Measurements from ENCODE around the gene TNFRSF1B.

The TNFRSF1B gene

DNA sequence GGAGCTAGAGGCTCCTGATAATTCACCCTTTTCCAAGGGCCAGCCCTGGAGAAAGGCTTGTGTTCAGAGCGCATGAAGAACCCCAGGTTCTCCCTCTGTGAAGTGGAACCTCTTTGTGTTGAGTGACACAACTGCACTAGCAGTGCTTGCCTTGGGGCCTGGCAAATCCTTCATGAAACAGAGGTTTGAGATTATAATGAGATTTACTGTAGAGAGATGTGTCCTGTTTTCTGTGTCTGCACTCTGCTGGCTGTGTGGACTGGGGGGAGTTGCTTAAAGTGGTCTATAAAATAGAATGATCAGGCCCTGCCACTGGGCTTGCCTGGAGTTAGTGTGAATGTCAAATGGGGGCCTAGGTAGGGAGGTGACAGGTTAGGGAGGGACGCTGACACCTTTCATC lies 11.5 kb upstream of the TNFRSF1B start:
- no peak overlapping the region for H3K18ac ChIP-seq (ENCODE audit: low read length)
- H3K36me3 ChIP-seq (replicated peaks in 1 of 2; ENCODE audit: control insufficient read depth in 2 of 2, insufficient read depth in 2 of 2, low read length in 2 of 2): no peaks in the 10 kb centered on the region
- DNase-seq (ENCODE audit: low spot score): no peak
- H4K8ac ChIP-seq (ENCODE audit: low read depth, low read length): no peak overlapping the region
- no peaks in the 10 kb centered on the region for H3K79me1 ChIP-seq (ENCODE audit: low read depth, low read length)
- H2BK15ac ChIP-seq (ENCODE audit: low read length): no peak overlapping the region
- no peak overlapping the region for H4K91ac ChIP-seq (ENCODE audit: low read depth, low read length, poor library complexity)
- no peak overlapping the region for H3K27ac ChIP-seq (replicated peaks; ENCODE audit: low read length)
- H3K4ac ChIP-seq (ENCODE audit: low read length): no peak overlapping the region
- peak overlapping the region; percentile 1 for H2AK5ac ChIP-seq (ENCODE audit: low read depth, low read length)
- H2BK12ac ChIP-seq (ENCODE audit: low read length): no peak overlapping the region
- no peak overlapping the region for H3K4me2 ChIP-seq (ENCODE audit: insufficient read depth, low read length, poor library complexity, severe bottlenecking)
- no CpG with 5 or more reads among the region's 2 CpGs for WGBS, 2 donors (ENCODE audit: extremely low coverage in 2 of 2, insufficient read length in 2 of 2, insufficient replicate concordance in 1 of 2)
- no peak overlapping the region for H3K23ac ChIP-seq (ENCODE audit: low read depth, low read length, poor library complexity)
- no peak overlapping the region for H3K14ac ChIP-seq (ENCODE audit: low read length)
- no peak overlapping the region for H2BK5ac ChIP-seq (ENCODE audit: low read length)
- H2BK120ac ChIP-seq (ENCODE audit: low read depth, low read length): no peak overlapping the region
- no peak overlapping the region for H2AFZ ChIP-seq (ENCODE audit: low read length)
- peaks cover 10 to 13% of the 10 kb centered on the region in 2 donors for H3K4me1 ChIP-seq (ENCODE audit: control insufficient read depth in 2 of 2, insufficient read depth in 1 of 2, low read depth in 1 of 2, low read length in 2 of 2)
- H3K4me3 ChIP-seq (ENCODE audit: low read length in 2 of 2): no peak overlapping the region
- no peaks in the 10 kb centered on the region for H3K9me3 ChIP-seq (replicated peaks in 1 of 2; ENCODE audit: control insufficient read depth in 2 of 2, insufficient read depth in 1 of 2, low read depth in 1 of 2, low read length in 2 of 2)
- peaks cover 0 to 3% (median 0%) of the 10 kb centered on the region in 3 experiments for H3K27me3 ChIP-seq (ENCODE audit: control insufficient read depth in 3 of 3, insufficient read depth in 3 of 3, low read depth in 1 of 3, low read length in 3 of 3)
- H3K9ac ChIP-seq (ENCODE audit: low read depth, low read length, poor library complexity): no peak overlapping the region

DNA sequence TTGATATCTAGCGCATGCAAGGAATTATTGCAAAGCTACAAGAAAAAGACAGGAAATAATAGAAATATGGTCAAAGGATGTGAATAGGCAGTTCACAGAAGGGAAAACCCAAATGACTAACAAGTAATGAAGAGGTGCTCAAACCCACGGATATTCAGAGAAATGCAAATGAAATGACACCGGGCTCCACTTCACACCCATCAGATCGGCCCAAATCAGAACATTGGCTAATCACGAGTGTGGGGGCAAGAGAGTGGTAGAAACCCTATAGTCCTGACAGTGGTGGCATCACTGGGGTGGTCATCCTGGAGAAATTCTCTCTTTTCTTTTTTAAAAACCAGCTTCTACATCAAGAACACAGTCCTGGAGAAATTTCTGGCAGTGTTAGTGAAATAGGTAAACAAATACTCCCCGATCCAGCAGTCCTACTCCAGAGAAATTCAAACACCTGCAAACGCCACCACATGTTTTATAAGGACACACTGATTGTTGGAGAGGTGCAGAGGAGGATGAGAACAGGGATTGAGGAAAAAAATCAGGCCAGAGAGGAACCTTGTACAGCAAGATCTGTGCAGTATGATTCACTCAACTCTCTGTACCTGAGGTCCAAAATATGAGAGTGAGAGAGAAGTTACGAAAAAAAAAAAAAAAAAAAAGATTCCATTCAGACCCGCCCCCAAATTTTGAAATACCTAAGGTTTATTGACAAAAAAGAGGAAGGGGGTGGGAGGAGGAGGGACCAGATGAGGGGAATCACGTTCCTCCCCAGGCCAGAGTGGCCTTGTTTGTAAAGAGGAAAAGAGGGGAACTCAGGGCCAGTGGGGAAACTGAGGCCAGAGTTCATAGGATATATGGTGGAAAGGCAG lies 9.2 kb upstream of the TNFRSF1B start:
- Histone ChIP-seq H3K4ac (ENCODE audit: low read length) (no peak overlapping the region), H4K8ac (ENCODE audit: low read depth, low read length) (no peak overlapping the region), H2BK5ac (ENCODE audit: low read length) (no peak overlapping the region), H2AFZ (ENCODE audit: low read length) (no peak overlapping the region), H2AK5ac (ENCODE audit: low read depth, low read length) (no peak overlapping the region), H4K91ac (ENCODE audit: low read depth, low read length, poor library complexity) (no peak overlapping the region), H3K9me3 (replicated peaks in 1 of 2; ENCODE audit: control insufficient read depth in 2 of 2, insufficient read depth in 1 of 2, low read depth in 1 of 2, low read length in 2 of 2) (no peaks in the 10 kb centered on the region), H3K18ac (ENCODE audit: low read length) (peak overlapping the region; percentile 61), H3K4me1 (ENCODE audit: control insufficient read depth in 2 of 2, insufficient read depth in 1 of 2, low read depth in 1 of 2, low read length in 2 of 2) (peaks cover 10 to 16% of the 10 kb centered on the region in 2 donors), H3K4me2 (ENCODE audit: insufficient read depth, low read length, poor library complexity, severe bottlenecking) (no peak overlapping the region), H3K27ac (replicated peaks; ENCODE audit: low read length) (no peak overlapping the region), H3K79me1 (ENCODE audit: low read depth, low read length) (no peaks in the 10 kb centered on the region), H3K27me3 (ENCODE audit: control insufficient read depth in 3 of 3, insufficient read depth in 3 of 3, low read depth in 1 of 3, low read length in 3 of 3) (peaks cover 0 to 7% (median 0%) of the 10 kb centered on the region in 3 experiments), H3K36me3 (replicated peaks in 1 of 2; ENCODE audit: control insufficient read depth in 2 of 2, insufficient read depth in 2 of 2, low read length in 2 of 2) (no peaks in the 10 kb centered on the region), H3K14ac (ENCODE audit: low read length) (no peak overlapping the region), H2BK15ac (ENCODE audit: low read length) (no peak overlapping the region), H3K9ac (ENCODE audit: low read depth, low read length, poor library complexity) (no peak overlapping the region), H2BK12ac (ENCODE audit: low read length) (no peak overlapping the region), H3K23ac (ENCODE audit: low read depth, low read length, poor library complexity) (no peak overlapping the region), H2BK120ac (ENCODE audit: low read depth, low read length) (no peak overlapping the region), H3K4me3 (ENCODE audit: low read length in 2 of 2) (no peak overlapping the region)
- no peak for DNase-seq (ENCODE audit: low spot score)
- no CpG with 5 or more reads among the region's 10 CpGs for WGBS, 2 donors (ENCODE audit: extremely low coverage in 2 of 2, insufficient read length in 2 of 2, insufficient replicate concordance in 1 of 2)

DNA sequence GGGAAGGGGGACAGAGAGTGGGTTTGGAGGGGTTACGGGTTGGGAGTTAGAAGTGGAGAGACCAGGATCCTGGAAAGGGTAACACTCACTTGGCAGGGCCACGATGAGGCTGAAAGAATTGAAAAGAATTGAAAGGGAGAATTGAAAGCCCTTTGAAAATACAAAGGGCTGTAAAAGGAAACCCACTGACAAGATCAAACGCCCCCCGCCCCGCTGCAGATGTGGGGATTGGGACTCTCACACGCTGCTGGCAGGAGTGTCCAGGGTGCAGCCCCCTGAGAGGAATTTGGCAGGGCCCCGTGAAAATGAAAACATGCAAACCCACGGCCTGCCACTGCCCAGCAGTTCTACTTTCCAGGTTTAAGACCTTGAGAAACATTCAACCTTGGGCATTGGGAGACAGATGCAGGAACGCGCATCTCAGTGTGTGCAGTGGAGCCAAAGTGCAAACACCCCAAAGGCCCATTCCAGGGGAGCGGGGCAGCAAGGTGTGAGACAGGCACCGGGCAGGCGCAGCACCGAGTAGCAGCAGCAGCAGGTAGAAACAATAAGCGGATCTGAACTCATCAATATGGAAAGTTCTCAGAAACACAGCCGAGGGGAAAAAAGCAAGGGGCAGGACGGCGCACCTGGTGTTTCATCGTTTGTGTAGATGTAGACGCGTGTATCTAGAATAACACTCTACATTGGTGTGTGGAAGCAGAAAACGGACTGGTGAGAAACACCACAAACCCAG lies 8.3 kb upstream of the TNFRSF1B start:
- no peak overlapping the region for H4K91ac ChIP-seq (ENCODE audit: low read depth, low read length, poor library complexity)
- no peaks in the 10 kb centered on the region for H3K79me1 ChIP-seq (ENCODE audit: low read depth, low read length)
- peak overlapping the region; percentile 21 for H3K4me2 ChIP-seq (ENCODE audit: insufficient read depth, low read length, poor library complexity, severe bottlenecking)
- peak overlapping the region; percentile 8 for H2BK12ac ChIP-seq (ENCODE audit: low read length)
- H2BK5ac ChIP-seq (ENCODE audit: low read length): no peak overlapping the region
- WGBS, 2 donors (ENCODE audit: extremely low coverage in 2 of 2, insufficient read length in 2 of 2, insufficient replicate concordance in 1 of 2): no CpG with 5 or more reads among the region's 22 CpGs
- no peak overlapping the region for H3K23ac ChIP-seq (ENCODE audit: low read depth, low read length, poor library complexity)
- H3K4ac ChIP-seq (ENCODE audit: low read length): no peak overlapping the region
- H3K4me1 ChIP-seq (ENCODE audit: control insufficient read depth in 2 of 2, insufficient read depth in 1 of 2, low read depth in 1 of 2, low read length in 2 of 2): peaks cover 10 to 16% of the 10 kb centered on the region in 2 donors
- H2BK120ac ChIP-seq (ENCODE audit: low read depth, low read length): no peak overlapping the region
- H3K9ac ChIP-seq (ENCODE audit: low read depth, low read length, poor library complexity): no peak overlapping the region
- H3K18ac ChIP-seq (ENCODE audit: low read length): peak overlapping the region; percentile 31
- H2AFZ ChIP-seq (ENCODE audit: low read length): peak overlapping the region; percentile 46
- H4K8ac ChIP-seq (ENCODE audit: low read depth, low read length): no peak overlapping the region
- H3K4me3 ChIP-seq (ENCODE audit: low read length in 2 of 2): peak overlapping the region in 1 of 2 donors; percentile 71
- H3K36me3 ChIP-seq (replicated peaks in 1 of 2; ENCODE audit: control insufficient read depth in 2 of 2, insufficient read depth in 2 of 2, low read length in 2 of 2): no peaks in the 10 kb centered on the region
- no peaks in the 10 kb centered on the region for H3K9me3 ChIP-seq (replicated peaks in 1 of 2; ENCODE audit: control insufficient read depth in 2 of 2, insufficient read depth in 1 of 2, low read depth in 1 of 2, low read length in 2 of 2)
- peak; percentile 41 for DNase-seq (ENCODE audit: low spot score)
- no peak overlapping the region for H3K27ac ChIP-seq (replicated peaks; ENCODE audit: low read length)
- H3K14ac ChIP-seq (ENCODE audit: low read length): peak overlapping the region; percentile 11
- peak overlapping the region; percentile 23 for H2BK15ac ChIP-seq (ENCODE audit: low read length)
- no peak overlapping the region for H2AK5ac ChIP-seq (ENCODE audit: low read depth, low read length)
- H3K27me3 ChIP-seq (ENCODE audit: control insufficient read depth in 3 of 3, insufficient read depth in 3 of 3, low read depth in 1 of 3, low read length in 3 of 3): peaks cover 0 to 5% (median 0%) of the 10 kb centered on the region in 3 experiments

DNA sequence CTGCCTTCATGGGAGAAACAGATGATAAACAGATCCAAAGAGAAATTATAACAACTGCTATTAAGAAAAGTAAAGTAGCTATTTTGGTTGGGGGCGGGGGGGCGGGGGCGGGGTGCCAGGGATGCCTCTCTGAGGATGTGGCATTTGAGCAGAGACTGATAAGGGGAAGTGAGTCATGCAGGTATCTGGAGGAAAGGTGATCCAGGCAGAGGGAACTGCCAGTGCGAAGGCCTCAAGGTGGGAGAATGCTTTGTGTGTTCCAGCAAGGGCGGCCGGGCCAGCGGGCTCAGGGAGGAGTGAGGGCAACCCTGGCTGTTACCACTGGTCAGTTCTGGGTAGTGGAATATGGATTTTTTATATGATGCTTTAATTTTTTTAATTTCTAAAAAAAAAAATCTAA lies 7.0 kb upstream of the TNFRSF1B start:
- Histone ChIP-seq H3K4me2 (ENCODE audit: insufficient read depth, low read length, poor library complexity, severe bottlenecking) (no peak overlapping the region), H3K9me3 (replicated peaks in 1 of 2; ENCODE audit: control insufficient read depth in 2 of 2, insufficient read depth in 1 of 2, low read depth in 1 of 2, low read length in 2 of 2) (no peaks in the 10 kb centered on the region), H3K27me3 (ENCODE audit: control insufficient read depth in 3 of 3, insufficient read depth in 3 of 3, low read depth in 1 of 3, low read length in 3 of 3) (peaks cover 0 to 18% (median 0%) of the 10 kb centered on the region in 3 experiments), H2BK5ac (ENCODE audit: low read length) (no peak overlapping the region), H2BK15ac (ENCODE audit: low read length) (no peak overlapping the region), H4K91ac (ENCODE audit: low read depth, low read length, poor library complexity) (no peak overlapping the region), H3K9ac (ENCODE audit: low read depth, low read length, poor library complexity) (no peak overlapping the region), H2AK5ac (ENCODE audit: low read depth, low read length) (no peak overlapping the region), H3K4ac (ENCODE audit: low read length) (no peak overlapping the region), H3K36me3 (replicated peaks in 1 of 2; ENCODE audit: control insufficient read depth in 2 of 2, insufficient read depth in 2 of 2, low read length in 2 of 2) (no peaks in the 10 kb centered on the region), H3K4me1 (ENCODE audit: control insufficient read depth in 2 of 2, insufficient read depth in 1 of 2, low read depth in 1 of 2, low read length in 2 of 2) (peaks cover 10 to 16% of the 10 kb centered on the region in 2 donors), H3K4me3 (ENCODE audit: low read length in 2 of 2) (no peak overlapping the region), H3K14ac (ENCODE audit: low read length) (no peak overlapping the region), H3K18ac (ENCODE audit: low read length) (no peak overlapping the region), H4K8ac (ENCODE audit: low read depth, low read length) (no peak overlapping the region), H3K23ac (ENCODE audit: low read depth, low read length, poor library complexity) (no peak overlapping the region), H3K27ac (replicated peaks; ENCODE audit: low read length) (no peak overlapping the region), H2AFZ (ENCODE audit: low read length) (no peak overlapping the region), H2BK120ac (ENCODE audit: low read depth, low read length) (no peak overlapping the region), H2BK12ac (ENCODE audit: low read length) (no peak overlapping the region), H3K79me1 (ENCODE audit: low read depth, low read length) (no peaks in the 10 kb centered on the region)
- DNase-seq (ENCODE audit: low spot score): no peak
- no CpG with 5 or more reads among the region's 7 CpGs for WGBS, 2 donors (ENCODE audit: extremely low coverage in 2 of 2, insufficient read length in 2 of 2, insufficient replicate concordance in 1 of 2)

Data from neuronal stem cell (in vitro differentiated cells).